ENCODE measurements around the gene CCL4. TPM values are rescaled to one million over a fixed set of nuclear protein-coding genes. Genes with fewer than 3 reads are reported as not detected.

The CCL4 gene
- total RNA-seq, 1 donor from 2014 or later, result 23.4 TPM

GRCh38 chr17:36063786-36064541 is 39.7 kb upstream of the CCL4 start, which contains the start of gene CCL18:
TSS of gene CCL18 (plus strand) at chr17:36064272. CDS start at chr17:36064343, 71 bp downstream.
- no peaks in the 10 kb centered on the region for H3K27me3 ChIP-seq (ENCODE audit: insufficient read depth, low read length)
- no peak within 1 kb of the TSS for H3K9ac ChIP-seq (ENCODE audit: low read length)
- H3K4me3 Mint-ChIP-seq (ENCODE audit: unreplicated experiment), result no peak within 1 kb of the TSS
- no peaks in the 10 kb centered on the region for H3K4me1 Mint-ChIP-seq (ENCODE audit: low read depth, unreplicated experiment)
- H3K36me3 ChIP-seq (ENCODE audit: insufficient read depth, low read length), result no peaks in the 10 kb centered on the region
- no peaks in the 10 kb centered on the region for H3K9me3 ChIP-seq (ENCODE audit: insufficient read depth, low read depth, low read length)
- H3K4me2 ChIP-seq (ENCODE audit: low read length), result no peak within 1 kb of the TSS
- H3K27ac ChIP-seq (ENCODE audit: low read depth, low read length), result no peak within 1 kb of the TSS
- no peaks in the 10 kb centered on the region for H3K79me2 ChIP-seq (ENCODE audit: insufficient read depth, low read length)
- H3K9me3 Mint-ChIP-seq (ENCODE audit: unreplicated experiment), result peaks cover 5% of the 10 kb centered on the region
- DNase-seq (ENCODE audit: low read depth), result no peak
- no peak within 1 kb of the TSS for H2AFZ ChIP-seq (ENCODE audit: low read depth, low read length)
- TF ChIP-seq EZH2 (IDR thresholded peaks at IDR 0.05; ENCODE audit: insufficient read depth, low read length) (no peak), CTCF (IDR thresholded peaks at IDR 0.05; ENCODE audit: insufficient read depth, low read depth, low read length) (no peak)
- H3K36me3 Mint-ChIP-seq (ENCODE audit: low read depth, unreplicated experiment), result no peaks in the 10 kb centered on the region
- FAIRE-seq, result no peak
- no peaks in the 10 kb centered on the region for H4K20me1 ChIP-seq (ENCODE audit: insufficient read depth, low read length)
- no peak within 1 kb of the TSS for H3K27ac Mint-ChIP-seq (ENCODE audit: unreplicated experiment)
- H3K4me1 ChIP-seq (ENCODE audit: insufficient read depth, low read length), result no peaks in the 10 kb centered on the region
- H3K27me3 Mint-ChIP-seq (ENCODE audit: low read depth, unreplicated experiment), result peaks cover 8% of the 10 kb centered on the region
- no peak within 1 kb of the TSS for H3K4me3 ChIP-seq (ENCODE audit: insufficient read depth, low read depth, low read length)

GRCh38 chr17:36066365-36066985 is 37.2 kb upstream of the CCL4 start:
- no peak overlapping the region for H3K4me2 ChIP-seq (ENCODE audit: low read length)
- no peak overlapping the region for H3K9ac ChIP-seq (ENCODE audit: low read length)
- H3K9me3 ChIP-seq (ENCODE audit: insufficient read depth, low read depth, low read length), result no peaks in the 10 kb centered on the region
- H3K4me1 ChIP-seq (ENCODE audit: insufficient read depth, low read length), result no peaks in the 10 kb centered on the region
- no peak for TF ChIP-seq CTCF (IDR thresholded peaks at IDR 0.05; ENCODE audit: insufficient read depth, low read depth, low read length)
- no peak for TF ChIP-seq EZH2 (IDR thresholded peaks at IDR 0.05; ENCODE audit: insufficient read depth, low read length)
- H3K27ac ChIP-seq (ENCODE audit: low read depth, low read length), result no peak overlapping the region
- DNase-seq (ENCODE audit: low read depth), result no peak
- H3K27me3 ChIP-seq (ENCODE audit: insufficient read depth, low read length), result no peaks in the 10 kb centered on the region
- Mint-ChIP-seq H3K27ac (ENCODE audit: unreplicated experiment) (no peak overlapping the region), H3K4me1 (ENCODE audit: low read depth, unreplicated experiment) (no peaks in the 10 kb centered on the region), H3K4me3 (ENCODE audit: unreplicated experiment) (no peak overlapping the region), H3K36me3 (ENCODE audit: low read depth, unreplicated experiment) (no peaks in the 10 kb centered on the region), H3K9me3 (ENCODE audit: unreplicated experiment) (peaks cover 5% of the 10 kb centered on the region), H3K27me3 (ENCODE audit: low read depth, unreplicated experiment) (peaks cover 10% of the 10 kb centered on the region)
- H3K79me2 ChIP-seq (ENCODE audit: insufficient read depth, low read length), result no peaks in the 10 kb centered on the region
- FAIRE-seq, result no peak
- no peak overlapping the region for H2AFZ ChIP-seq (ENCODE audit: low read depth, low read length)
- no peaks in the 10 kb centered on the region for H4K20me1 ChIP-seq (ENCODE audit: insufficient read depth, low read length)
- H3K4me3 ChIP-seq (ENCODE audit: insufficient read depth, low read depth, low read length), result no peak overlapping the region
- no peaks in the 10 kb centered on the region for H3K36me3 ChIP-seq (ENCODE audit: insufficient read depth, low read length)

GRCh38 chr17:36068524-36068923 is 35.1 kb upstream of the CCL4 start:
- no peak overlapping the region for H3K4me2 ChIP-seq (ENCODE audit: low read length)
- no peak for FAIRE-seq

More at GRCh38 chr17:36068524-36068923, 35.1 kb upstream of the CCL4 start:
- H3K27ac Mint-ChIP-seq (ENCODE audit: unreplicated experiment), result no peak overlapping the region
- Histone ChIP-seq H3K79me2 (ENCODE audit: insufficient read depth, low read length) (no peaks in the 10 kb centered on the region), H3K36me3 (ENCODE audit: insufficient read depth, low read length) (no peaks in the 10 kb centered on the region), H2AFZ (ENCODE audit: low read depth, low read length) (no peak overlapping the region), H3K9ac (ENCODE audit: low read length) (no peak overlapping the region), H3K27me3 (ENCODE audit: insufficient read depth, low read length) (no peaks in the 10 kb centered on the region), H3K9me3 (ENCODE audit: insufficient read depth, low read depth, low read length) (no peaks in the 10 kb centered on the region), H4K20me1 (ENCODE audit: insufficient read depth, low read length) (no peaks in the 10 kb centered on the region), H3K4me3 (ENCODE audit: insufficient read depth, low read depth, low read length) (no peak overlapping the region), H3K4me1 (ENCODE audit: insufficient read depth, low read length) (no peaks in the 10 kb centered on the region), H3K27ac (ENCODE audit: low read depth, low read length) (no peak overlapping the region)
- no peaks in the 10 kb centered on the region for H3K4me1 Mint-ChIP-seq (ENCODE audit: low read depth, unreplicated experiment)
- peaks cover 5% of the 10 kb centered on the region for H3K9me3 Mint-ChIP-seq (ENCODE audit: unreplicated experiment)
- H3K27me3 Mint-ChIP-seq (ENCODE audit: low read depth, unreplicated experiment), result peaks cover 7% of the 10 kb centered on the region
- TF ChIP-seq CTCF (IDR thresholded peaks at IDR 0.05; ENCODE audit: insufficient read depth, low read depth, low read length) (no peak), EZH2 (IDR thresholded peaks at IDR 0.05; ENCODE audit: insufficient read depth, low read length) (no peak)
- H3K4me3 Mint-ChIP-seq (ENCODE audit: unreplicated experiment), result no peak overlapping the region
- no peaks in the 10 kb centered on the region for H3K36me3 Mint-ChIP-seq (ENCODE audit: low read depth, unreplicated experiment)
- no peak for DNase-seq (ENCODE audit: low read depth)

Data from astrocyte (in vitro differentiated cells and primary cell).